Trophoblast cell (in vitro differentiated cells and primary cell): ENCODE data around the gene LGALS1.

Experiments used
- DNase-seq, 2 donors: peaks; one replicate each; pipeline ENCODE4 v3.0.0-alpha.2; 2016
- H2AFZ ChIP-seq: 2 replicates; pipeline ENCODE4 v1.6.1; 2013; ENCODE audit warnings: low read length, moderate library complexity, mild to moderate bottlenecking; ENCODE audit not compliant: insufficient read depth, poor library complexity
- H2AK5ac ChIP-seq: 2 replicates; pipeline ENCODE4 v1.6.1; 2013; ENCODE audit warnings: mild to moderate bottlenecking, low read length
- H2BK120ac ChIP-seq: 2 replicates; pipeline ENCODE4 v1.6.1; 2013; ENCODE audit warnings: low read length, mild to moderate bottlenecking, moderate library complexity; ENCODE audit not compliant: insufficient read depth, poor library complexity
- H2BK12ac ChIP-seq: 2 replicates; pipeline ENCODE4 v1.6.1; 2013; ENCODE audit warnings: mild to moderate bottlenecking, low read length, moderate library complexity
- H2BK5ac ChIP-seq: 2 replicates; pipeline ENCODE4 v1.6.1; 2013; ENCODE audit warnings: low read length, low read depth, moderate library complexity, mild to moderate bottlenecking; ENCODE audit not compliant: poor library complexity
- H3K14ac ChIP-seq: 2 replicates; pipeline ENCODE4 v1.6.1; 2013; ENCODE audit warnings: mild to moderate bottlenecking, low read length
- H3K18ac ChIP-seq: 2 replicates; pipeline ENCODE4 v1.6.1; 2013; ENCODE audit warnings: mild to moderate bottlenecking, low read length
- H3K23ac ChIP-seq: 2 replicates; pipeline ENCODE4 v1.6.1; 2013; ENCODE audit warnings: low read length
- H3K27ac ChIP-seq: 2 replicates; pipeline ENCODE4 v1.5.1; 2013; ENCODE audit warnings: low read depth, mild to moderate bottlenecking, inconsistent platforms, low read length, moderate library complexity
- H3K27me3 ChIP-seq: 2 replicates; pipeline ENCODE4 v1.6.1; 2013; ENCODE audit warnings: inconsistent platforms, mild to moderate bottlenecking, low read length, moderate library complexity; ENCODE audit not compliant: insufficient read depth
- H3K36me3 ChIP-seq, 2 experiments: 1 replicate in 1 of 2; 2 replicates in 1 of 2; pipeline ENCODE4 v1.6.1; 2013; ENCODE audit warnings: low read length in 2 of 2, mild to moderate bottlenecking in 2 of 2, moderate library complexity in 1 of 2; ENCODE audit not compliant: insufficient read depth in 2 of 2, control insufficient read depth in 1 of 2
- H3K4ac ChIP-seq: 2 replicates; pipeline ENCODE4 v1.6.1; 2013; ENCODE audit warnings: low read depth, mild to moderate bottlenecking, low read length, moderate library complexity
- H3K4me1 ChIP-seq, 2 experiments: 1 replicate in 1 of 2; 2 replicates in 1 of 2; pipeline ENCODE4 v1.6.1; 2013; ENCODE audit warnings: low read length in 2 of 2, mild to moderate bottlenecking in 2 of 2, moderate library complexity in 1 of 2; ENCODE audit not compliant: insufficient read depth in 2 of 2, control insufficient read depth in 1 of 2
- H3K4me2 ChIP-seq: 2 replicates; pipeline ENCODE4 v1.6.1; 2013; ENCODE audit warnings: inconsistent platforms, mild to moderate bottlenecking, low read length, moderate library complexity
- H3K4me3 ChIP-seq: 2 replicates; pipeline ENCODE4 v1.5.1; 2013; ENCODE audit warnings: mild to moderate bottlenecking, low read depth, low read length, inconsistent platforms
- H3K79me1 ChIP-seq: one replicate; pipeline ENCODE4 v1.6.1; 2013; ENCODE audit warnings: low read length
- H3K79me2 ChIP-seq: 2 replicates; pipeline ENCODE4 v1.6.1; 2013; ENCODE audit warnings: low read length, mild to moderate bottlenecking; ENCODE audit not compliant: control insufficient read depth, insufficient read depth, poor library complexity
- H3K9ac ChIP-seq: 2 replicates; pipeline ENCODE4 v1.6.1; 2013; ENCODE audit warnings: mild to moderate bottlenecking, low read length
- H3K9me3 ChIP-seq: 2 replicates; pipeline ENCODE4 v1.6.1; 2013; ENCODE audit warnings: low read depth, mild to moderate bottlenecking, control low read depth, inconsistent platforms, low read length; ENCODE audit not compliant: insufficient read depth
- H4K12ac ChIP-seq: 2 replicates; pipeline ENCODE4 v1.6.1; 2013; ENCODE audit warnings: low read depth, mild to moderate bottlenecking, low read length, moderate library complexity
- H4K8ac ChIP-seq: 2 replicates; pipeline ENCODE4 v1.6.1; 2013; ENCODE audit warnings: low read depth, mild to moderate bottlenecking, low read length, moderate library complexity
- H4K91ac ChIP-seq: one replicate; pipeline ENCODE4 v1.6.1; 2013; ENCODE audit warnings: low read depth, mild to moderate bottlenecking, low read length, moderate library complexity
- WGBS: extraction: QIAGEN DNeasy Blood & Tissue Kit; methylation state at CpG from one replicate; pipeline ENCODE4 v1.1.7; 2013; ENCODE audit warnings: missing lambda C conversion rate; ENCODE audit not compliant: insufficient read length, insufficient coverage; ENCODE audit errors: extremely low coverage; 5-methylcytosine and 5-hydroxymethylcytosine counted together

LGALS1 gene

GRCh38 chr22:37672206-37672919 is 3.1 kb upstream of the LGALS1 start:
- Histone ChIP-seq H3K14ac (no peak overlapping the region), H2AK5ac (no peak overlapping the region), H4K91ac (no peak overlapping the region), H3K23ac (no peak overlapping the region), H3K36me3 (no peaks in the 10 kb centered on the region), H3K27me3 (no peaks in the 10 kb centered on the region), H2BK5ac (no peak overlapping the region), H3K79me1 (peaks cover 7% of the 10 kb centered on the region), H3K18ac (no peak overlapping the region), H3K79me2 (no peaks in the 10 kb centered on the region), H3K4me2 (no peak overlapping the region), H3K4me3 (no peak overlapping the region), H3K4ac (no peak overlapping the region), H3K9ac (no peak overlapping the region), H4K12ac (no peak overlapping the region), H2BK12ac (no peak overlapping the region), H3K4me1 (peaks cover 8 to 16% of the 10 kb centered on the region in 2 experiments), H3K27ac (no peak overlapping the region), H2AFZ (no peak overlapping the region), H2BK120ac (no peak overlapping the region), H3K9me3 (no peaks in the 10 kb centered on the region), H4K8ac (no peak overlapping the region)
- WGBS, result no CpG with 5 or more reads among the region's 15 CpGs
- no peak for DNase-seq

GRCh38 chr22:37672920-37673455 is 2.4 kb upstream of the LGALS1 start:
- Histone ChIP-seq H2BK5ac (no peak overlapping the region), H4K12ac (no peak overlapping the region), H3K23ac (no peak overlapping the region), H2BK120ac (no peak overlapping the region), H3K9me3 (no peaks in the 10 kb centered on the region), H4K91ac (no peak overlapping the region), H3K9ac (no peak overlapping the region), H3K4me3 (no peak overlapping the region), H3K4me2 (no peak overlapping the region), H3K79me1 (peaks cover 9% of the 10 kb centered on the region), H3K27me3 (no peaks in the 10 kb centered on the region), H3K4ac (no peak overlapping the region), H3K36me3 (no peaks in the 10 kb centered on the region), H3K4me1 (peaks cover 8 to 13% of the 10 kb centered on the region in 2 experiments), H3K27ac (no peak overlapping the region), H3K14ac (no peak overlapping the region), H3K18ac (no peak overlapping the region), H3K79me2 (no peaks in the 10 kb centered on the region), H2AK5ac (no peak overlapping the region), H2AFZ (no peak overlapping the region), H4K8ac (no peak overlapping the region), H2BK12ac (no peak overlapping the region)
- DNase-seq, result no peak
- WGBS, result no CpG with 5 or more reads among the region's 11 CpGs

GRCh38 chr22:37674248-37674647 is 1.2 kb upstream of the LGALS1 start:
- no CpG with 5 or more reads among the region's 12 CpGs for WGBS

GRCh38 chr22:37675930-37676735 is 697 bp downstream of the LGALS1 start:
- H3K36me3 ChIP-seq, result no peaks in the 10 kb centered on the region
- H4K91ac ChIP-seq, result peak overlapping the region; percentile 81
- H3K14ac ChIP-seq, result peak overlapping the region; percentile 57
- no peak overlapping the region for H3K9ac ChIP-seq
- H3K4me2 ChIP-seq, result peak overlapping the region; percentile 71
- H3K27ac ChIP-seq, result peak overlapping the region; percentile 40
- no peak overlapping the region for H3K23ac ChIP-seq
- no peaks in the 10 kb centered on the region for H3K79me2 ChIP-seq
- H4K12ac ChIP-seq, result peak overlapping the region; percentile 63
- H3K4me1 ChIP-seq, result peaks cover 6 to 11% of the 10 kb centered on the region in 2 experiments
- H2BK12ac ChIP-seq, result peak overlapping the region; percentile 42
- no peaks in the 10 kb centered on the region for H3K9me3 ChIP-seq
- H2BK120ac ChIP-seq, result peak overlapping the region; percentile 71
- peak overlapping the region; percentile 23 for H3K4ac ChIP-seq
- H2BK5ac ChIP-seq, result no peak overlapping the region
- no CpG with 5 or more reads among the region's 17 CpGs for WGBS
- H4K8ac ChIP-seq, result peak overlapping the region; percentile 85
- peaks cover 9% of the 10 kb centered on the region for H3K79me1 ChIP-seq
- H2AK5ac ChIP-seq, result peak overlapping the region; percentile 84
- no peak overlapping the region for H2AFZ ChIP-seq
- no peaks in the 10 kb centered on the region for H3K27me3 ChIP-seq
- H3K4me3 ChIP-seq, result no peak overlapping the region
- DNase-seq, result no peak
- H3K18ac ChIP-seq, result peak overlapping the region; percentile 63

More at GRCh38 chr22:37674248-37674647, 1.2 kb upstream of the LGALS1 start:
- H3K4me3 ChIP-seq, result no peak overlapping the region
- no peak overlapping the region for H3K9ac ChIP-seq
- no peak for DNase-seq
- H3K18ac ChIP-seq, result no peak overlapping the region
- H3K79me2 ChIP-seq, result no peaks in the 10 kb centered on the region
- peaks cover 9% of the 10 kb centered on the region for H3K79me1 ChIP-seq
- no peak overlapping the region for H4K8ac ChIP-seq
- no peak overlapping the region for H3K14ac ChIP-seq
- no peak overlapping the region for H4K91ac ChIP-seq
- H2BK5ac ChIP-seq, result no peak overlapping the region
- no peak overlapping the region for H3K27ac ChIP-seq
- peaks cover 6 to 11% of the 10 kb centered on the region in 2 experiments for H3K4me1 ChIP-seq
- no peak overlapping the region for H2BK12ac ChIP-seq
- no peak overlapping the region for H4K12ac ChIP-seq
- H3K27me3 ChIP-seq, result no peaks in the 10 kb centered on the region
- no peak overlapping the region for H3K23ac ChIP-seq
- H2AFZ ChIP-seq, result no peak overlapping the region
- H3K4me2 ChIP-seq, result no peak overlapping the region
- no peak overlapping the region for H2BK120ac ChIP-seq
- H2AK5ac ChIP-seq, result no peak overlapping the region
- no peak overlapping the region for H3K4ac ChIP-seq
- no peaks in the 10 kb centered on the region for H3K9me3 ChIP-seq
- H3K36me3 ChIP-seq, result no peaks in the 10 kb centered on the region
